DOHH2 (cell line): ENCODE data around the gene CTSK.
A peak's percentile ranks its signal among the peaks of the same experiment; 100 is the strongest.

ENCODE experiments used
- H3F3A ChIP-seq: fragments of 200-600 bp; sonication (generic), shearing (Covaris generic); 2 replicates; pipeline ENCODE4 v1.6.0; 2016; ENCODE audit warnings: antibody characterized with exemption, mild to moderate bottlenecking; ENCODE audit not compliant: control insufficient read depth, insufficient read depth
- H3K27ac ChIP-seq: fragments of 200-600 bp; sonication (generic); 2 replicates; pipeline ENCODE4 v1.5.1; 2014; ENCODE audit warnings: low read depth, mild to moderate bottlenecking, low read length, moderate library complexity
- H3K27me3 ChIP-seq: fragments of 200-600 bp; sonication (generic); 2 replicates; pipeline ENCODE4 v1.6.1; 2014; ENCODE audit warnings: mild to moderate bottlenecking, low read length, mixed read lengths; ENCODE audit not compliant: control insufficient read depth
- H3K36me3 ChIP-seq: fragments of 200-600 bp; sonication (generic); 2 replicates; pipeline ENCODE4 v1.6.1; 2014; ENCODE audit warnings: mild to moderate bottlenecking, low read length, moderate library complexity, mixed read lengths; ENCODE audit not compliant: control insufficient read depth
- H3K4me1 ChIP-seq: fragments of 200-600 bp; sonication (generic); 2 replicates; pipeline ENCODE4 v1.6.1; 2014; ENCODE audit warnings: mild to moderate bottlenecking, low read length, mixed read lengths; ENCODE audit not compliant: control insufficient read depth
- H3K4me2 ChIP-seq: fragments of 200-600 bp; sonication (generic); 2 replicates; pipeline ENCODE4 v1.6.0; 2014; ENCODE audit warnings: mild to moderate bottlenecking, low read length, moderate library complexity
- H3K4me3 ChIP-seq: fragments of 200-600 bp; sonication (generic); 2 replicates; pipeline ENCODE4 v1.5.1; 2014; ENCODE audit warnings: mild to moderate bottlenecking, low read length, mixed read lengths
- H3K79me2 ChIP-seq: fragments of 200-600 bp; sonication (generic); 2 replicates; pipeline ENCODE4 v1.6.1; 2014; ENCODE audit warnings: mild to moderate bottlenecking, low read length, mixed read lengths; ENCODE audit not compliant: control insufficient read depth
- H3K9me2 ChIP-seq: fragments of 200-600 bp; sonication (generic); replicated peaks from 2 replicates; pipeline ENCODE4 v1.6.1; 2014; ENCODE audit warnings: mild to moderate bottlenecking, low read length, mixed read lengths; ENCODE audit not compliant: control insufficient read depth
- H3K9me3 ChIP-seq: fragments of 200-600 bp; sonication (generic); 2 replicates; pipeline ENCODE4 v1.6.1; 2014; ENCODE audit warnings: antibody characterized with exemption, low read length, mixed read lengths; ENCODE audit not compliant: control insufficient read depth, insufficient read depth
- H4K20me1 ChIP-seq: fragments of 200-600 bp; sonication (generic); 2 replicates; pipeline ENCODE4 v1.6.0; 2014; ENCODE audit warnings: low read depth, mild to moderate bottlenecking, antibody characterized with exemption, low read length, moderate library complexity; ENCODE audit not compliant: control insufficient read depth, insufficient read depth
- CTCF ChIP-seq: fragments of 200-600 bp; sonication (generic); IDR thresholded peaks from one replicate; pipeline ENCODE4 v1.5.1; 2014; ENCODE audit warnings: antibody characterized with exemption, mild to moderate bottlenecking, low read depth, low read length; ENCODE audit not compliant: poor library complexity, severe bottlenecking
- EZH2phosphoT487 ChIP-seq: fragments of 200-600 bp; sonication (generic); IDR thresholded peaks from 2 replicates; pipeline ENCODE4 v1.6.1; 2017; ENCODE audit warnings: borderline replicate concordance, mild to moderate bottlenecking, antibody characterized with exemption, low read length, moderate library complexity, mixed read lengths

Gene CTSK

GRCh38 chr1:150820730-150821512, 12.9 kb upstream of the CTSK start:
- no peaks in the 10 kb centered on the region for H3F3A ChIP-seq
- no peak overlapping the region for H3K4me3 ChIP-seq
- TF ChIP-seq EZH2phosphoT487 = no peak
- TF ChIP-seq CTCF = no peak
- peaks cover 22% of the 10 kb centered on the region; the same call in 1 of the 2 replicates for H3K36me3 ChIP-seq
- H4K20me1 ChIP-seq = no peaks in the 10 kb centered on the region
- H3K27ac ChIP-seq = no peak overlapping the region
- no peaks in the 10 kb centered on the region for H3K4me1 ChIP-seq
- no peaks in the 10 kb centered on the region for H3K79me2 ChIP-seq
- no peaks in the 10 kb centered on the region for H3K9me2 ChIP-seq
- H3K4me2 ChIP-seq = no peak overlapping the region
- no peaks in the 10 kb centered on the region for H3K27me3 ChIP-seq
- no peaks in the 10 kb centered on the region for H3K9me3 ChIP-seq

- Histone ChIP-seq H3K4me1 (no peaks in the 10 kb centered on the region), H3K27me3 (no peaks in the 10 kb centered on the region), H3K36me3 (peaks cover 26% of the 10 kb centered on the region), H4K20me1 (no peaks in the 10 kb centered on the region), H3K9me2 (no peaks in the 10 kb centered on the region), H3K4me2 (no peak overlapping the region), H3F3A (no peaks in the 10 kb centered on the region), H3K79me2 (no peaks in the 10 kb centered on the region), H3K4me3 (no peak overlapping the region), H3K9me3 (no peaks in the 10 kb centered on the region), H3K27ac (no peak overlapping the region)
- no peak for TF ChIP-seq CTCF
- no peak for TF ChIP-seq EZH2phosphoT487
Observed at GRCh38 chr1:150815871-150816270, 7.8 kb upstream of the CTSK start.

DNA sequence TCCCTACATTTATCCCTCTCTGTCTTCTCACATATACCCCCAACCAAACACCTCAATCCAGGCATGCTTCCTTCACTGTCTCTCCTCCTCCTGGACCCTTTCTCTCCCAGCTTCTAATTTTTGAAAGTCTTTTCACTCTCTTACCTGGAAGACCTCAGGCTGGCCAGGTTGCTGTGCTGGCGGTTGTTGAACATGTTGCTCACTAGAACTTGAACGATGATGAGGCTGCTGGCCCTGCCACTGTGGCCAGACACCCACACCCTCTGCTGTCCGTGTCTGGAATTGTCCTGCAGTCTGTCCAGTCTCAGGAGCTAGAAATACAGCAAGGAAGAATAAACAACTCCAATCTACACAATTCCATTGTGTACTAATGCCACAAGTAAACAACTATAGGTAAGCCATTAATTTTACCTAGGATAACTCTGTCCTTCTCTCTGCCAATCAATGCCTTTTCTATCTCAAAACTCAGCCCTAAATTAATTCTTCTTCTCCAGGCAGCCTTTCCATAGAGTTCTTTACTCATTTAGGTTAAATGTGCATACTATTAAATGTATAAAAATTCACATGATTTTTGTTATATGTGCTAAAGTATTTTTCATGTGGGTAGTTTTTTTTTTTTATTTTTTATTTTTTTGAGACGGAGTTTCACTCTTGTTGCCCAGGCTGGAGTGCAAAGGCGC, 5.1 kb upstream of the CTSK start:
- TF ChIP-seq CTCF (peak; percentile 41), EZH2phosphoT487 (no peak)
- no peaks in the 10 kb centered on the region for H3K27me3 ChIP-seq
- H3K4me1 ChIP-seq = no peaks in the 10 kb centered on the region
- H3K4me2 ChIP-seq = no peak overlapping the region
- no peaks in the 10 kb centered on the region for H4K20me1 ChIP-seq
- H3K79me2 ChIP-seq = no peaks in the 10 kb centered on the region
- H3K9me2 ChIP-seq = no peaks in the 10 kb centered on the region
- no peaks in the 10 kb centered on the region for H3F3A ChIP-seq
- H3K36me3 ChIP-seq = peaks cover 27% of the 10 kb centered on the region
- no peak overlapping the region for H3K4me3 ChIP-seq
- H3K27ac ChIP-seq = no peak overlapping the region
- H3K9me3 ChIP-seq = no peaks in the 10 kb centered on the region
